Keratinocyte (primary cell): ENCODE measurements around the gene FTH1. TPM values are rescaled to one million over a fixed set of nuclear protein-coding genes. Genes with fewer than 3 reads are reported as not detected.

Source experiments
- DNase-seq: peaks from one replicate; pipeline ENCODE4 v3.0.0-alpha.2; 2011; ENCODE audit warnings: low read depth, missing footprints, low spot score
- FAIRE-seq: peaks from 2 replicates; lab custom pipeline; 2011; peaks lifted over from hg19 to GRCh38; lab: Jason Lieb, UNC
- H2AFZ ChIP-seq: 2 replicates; pipeline ENCODE4 v1.6.0; 2012; ENCODE audit warnings: low read length, control low read depth, inconsistent platforms; ENCODE audit not compliant: control insufficient read depth
- H3K27ac ChIP-seq: 2 replicates; pipeline ENCODE4 v1.5.1; 2011; ENCODE audit warnings: low read length; ENCODE audit not compliant: control insufficient read depth, insufficient read depth
- H3K27me3 ChIP-seq: 3 replicates; pipeline ENCODE4 v1.6.0; 2011; ENCODE audit warnings: low read length; ENCODE audit not compliant: control insufficient read depth, insufficient read depth; ENCODE audit errors: extremely low read depth
- H3K36me3 ChIP-seq, 2 experiments: 2 replicates in 1 of 2; 3 replicates in 1 of 2; pipeline ENCODE4 v1.5.1; 2011; ENCODE audit warnings: low read length in 2 of 2, mild to moderate bottlenecking in 1 of 2; ENCODE audit not compliant: control insufficient read depth in 2 of 2, insufficient read depth in 2 of 2; ENCODE audit errors: extremely low read depth in 1 of 2
- H3K4me1 ChIP-seq: 3 replicates; pipeline ENCODE4 v1.5.1; 2011; ENCODE audit warnings: low read length; ENCODE audit not compliant: control insufficient read depth, insufficient read depth; ENCODE audit errors: extremely low read depth
- H3K4me2 ChIP-seq: 3 replicates; pipeline ENCODE4 v1.6.0; 2011; ENCODE audit warnings: low read depth, low read length; ENCODE audit not compliant: control insufficient read depth, insufficient read depth; ENCODE audit errors: extremely low read depth
- H3K4me3 ChIP-seq, 3 experiments: fragments of 200-600 bp in 1 of 3; sonication (generic) in 1 of 3; 2 replicates in 2 of 3; 3 replicates in 1 of 3; pipeline ENCODE4 v1.5.1; 2011 to 2016; ENCODE audit warnings: low read length in 3 of 3, mild to moderate bottlenecking in 3 of 3, control low read depth in 2 of 3, inconsistent platforms in 1 of 3, low read depth in 1 of 3, mixed read lengths in 1 of 3, mixed run types in 1 of 3, moderate library complexity in 1 of 3; ENCODE audit not compliant: control insufficient read depth in 2 of 3, insufficient read depth in 2 of 3; ENCODE audit errors: extremely low read depth in 1 of 3
- H3K79me2 ChIP-seq: 2 replicates; pipeline ENCODE4 v1.6.0; 2012; ENCODE audit warnings: low read length; ENCODE audit not compliant: control insufficient read depth, insufficient read depth
- H3K9ac ChIP-seq: 3 replicates; pipeline ENCODE4 v1.6.0; 2011; ENCODE audit warnings: low read length; ENCODE audit not compliant: control insufficient read depth, insufficient read depth; ENCODE audit errors: extremely low read depth
- H3K9me1 ChIP-seq: 3 replicates; pipeline ENCODE4 v1.6.0; 2011; ENCODE audit warnings: low read length; ENCODE audit not compliant: control insufficient read depth, insufficient read depth; ENCODE audit errors: extremely low read depth
- H3K9me3 ChIP-seq: 2 replicates; pipeline ENCODE4 v1.5.1; 2012; ENCODE audit warnings: low read depth, low read length; ENCODE audit not compliant: control insufficient read depth
- H4K20me1 ChIP-seq: 3 replicates; pipeline ENCODE4 v1.6.0; 2011; ENCODE audit warnings: low read length; ENCODE audit not compliant: control insufficient read depth, insufficient read depth; ENCODE audit errors: extremely low read depth
- EZH2 ChIP-seq: IDR thresholded peaks from one replicate; pipeline ENCODE4 v1.6.1; 2012; ENCODE audit warnings: inconsistent platforms, mild to moderate bottlenecking, low read length, moderate library complexity
- dilution Hi-C: fragments of 300-500 bp; cut with MboI; formaldehyde crosslinking; loops from one replicate; pipeline ENCODE4 v1.7.0; 2020; ENCODE audit warnings: low sequenced_read_pairs; ENCODE audit not compliant: extremely low pct_ligation_motif_present
- polyA plus RNA-seq, 5 experiments: library from polyadenylated mRNA; depleted of rRNA in 3 of 5; stranded (reverse) in 3 of 5; stranded (forward) in 1 of 5; unstranded in 1 of 5; fragments of >200 nt; gene quantifications; 1 replicate in 1 of 5; 2 replicates in 3 of 5; 3 replicates in 1 of 5; pipeline versions ENCODE4 v1.2.1 to v1.2.3, GENCODE V29; 2011 to 2012; ENCODE audit warnings: missing spikeins in 2 of 5, low read depth in 1 of 5, low replicate concordance in 1 of 5
- TF ChIP-seq, protein P1 (sequence below), 3 experiments: IDR thresholded peaks in 1 of 3; conservative IDR thresholded peaks in 1 of 3; optimal IDR thresholded peaks in 1 of 3; 2 replicates in 2 of 3; 3 replicates in 1 of 3; pipeline versions ENCODE3 to v1.5.1; 2011; ENCODE audit warnings: low read length in 3 of 3, mild to moderate bottlenecking in 3 of 3, moderate library complexity in 2 of 3, control low read depth in 1 of 3, inconsistent platforms in 1 of 3; ENCODE audit not compliant: insufficient read depth in 2 of 3; ENCODE audit errors: extremely low read depth in 1 of 3

FTH1 gene
- polyA plus RNA-seq, 1 donor (not counting 4 experiments of a cell fraction or from before 2014, with no cell fraction given) = 1,058 TPM

- FAIRE-seq (no peak), DNase-seq (no peak)
- Histone ChIP-seq H3K4me1 (no peaks in the 10 kb centered on the region), H3K27me3 (no peaks in the 10 kb centered on the region), H3K4me2 (no peak overlapping the region), H3K36me3 (no peaks in the 10 kb centered on the region), H2AFZ (no peak overlapping the region), H4K20me1 (no peaks in the 10 kb centered on the region), H3K27ac (no peak overlapping the region), H3K9me3 (no peaks in the 10 kb centered on the region), H3K9me1 (no peaks in the 10 kb centered on the region), H3K9ac (no peak overlapping the region), H3K79me2 (no peaks in the 10 kb centered on the region), H3K4me3 (no peak overlapping the region)
- dilution Hi-C loops = no loop called here
- TF ChIP-seq, protein P1, sequence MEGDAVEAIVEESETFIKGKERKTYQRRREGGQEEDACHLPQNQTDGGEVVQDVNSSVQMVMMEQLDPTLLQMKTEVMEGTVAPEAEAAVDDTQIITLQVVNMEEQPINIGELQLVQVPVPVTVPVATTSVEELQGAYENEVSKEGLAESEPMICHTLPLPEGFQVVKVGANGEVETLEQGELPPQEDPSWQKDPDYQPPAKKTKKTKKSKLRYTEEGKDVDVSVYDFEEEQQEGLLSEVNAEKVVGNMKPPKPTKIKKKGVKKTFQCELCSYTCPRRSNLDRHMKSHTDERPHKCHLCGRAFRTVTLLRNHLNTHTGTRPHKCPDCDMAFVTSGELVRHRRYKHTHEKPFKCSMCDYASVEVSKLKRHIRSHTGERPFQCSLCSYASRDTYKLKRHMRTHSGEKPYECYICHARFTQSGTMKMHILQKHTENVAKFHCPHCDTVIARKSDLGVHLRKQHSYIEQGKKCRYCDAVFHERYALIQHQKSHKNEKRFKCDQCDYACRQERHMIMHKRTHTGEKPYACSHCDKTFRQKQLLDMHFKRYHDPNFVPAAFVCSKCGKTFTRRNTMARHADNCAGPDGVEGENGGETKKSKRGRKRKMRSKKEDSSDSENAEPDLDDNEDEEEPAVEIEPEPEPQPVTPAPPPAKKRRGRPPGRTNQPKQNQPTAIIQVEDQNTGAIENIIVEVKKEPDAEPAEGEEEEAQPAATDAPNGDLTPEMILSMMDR (optimal IDR thresholded peaks at IDR 0.05 in 1 of 3, IDR thresholded peaks at IDR 0.05 in 1 of 3, conservative IDR thresholded peaks at IDR 0.05 in 1 of 3; ENCODE audit: extremely low read depth in 1 of 3, insufficient read depth in 2 of 3, low read length in 3 of 3) = no peak
- no peak for TF ChIP-seq EZH2
These were observed 20.5 kb downstream of the FTH1 start for GRCh38 chr11:61946894-61947293.

GRCh38 chr11:61945191-61945590 lies 22.2 kb downstream of the FTH1 start:
- Histone ChIP-seq H3K27me3 (no peaks in the 10 kb centered on the region), H3K79me2 (no peaks in the 10 kb centered on the region), H3K9ac (no peak overlapping the region), H3K9me1 (no peaks in the 10 kb centered on the region), H3K36me3 (no peaks in the 10 kb centered on the region), H3K4me2 (no peak overlapping the region), H3K27ac (no peak overlapping the region), H3K9me3 (no peaks in the 10 kb centered on the region), H2AFZ (no peak overlapping the region), H3K4me3 (no peak overlapping the region), H4K20me1 (no peaks in the 10 kb centered on the region), H3K4me1 (no peaks in the 10 kb centered on the region)
- DNase-seq = no peak
- TF ChIP-seq EZH2 = no peak
- TF ChIP-seq, protein P1 (optimal IDR thresholded peaks at IDR 0.05 in 1 of 3, IDR thresholded peaks at IDR 0.05 in 1 of 3, conservative IDR thresholded peaks at IDR 0.05 in 1 of 3; ENCODE audit: extremely low read depth in 1 of 3, insufficient read depth in 2 of 3, low read length in 3 of 3) = no peak
- no peak for FAIRE-seq
- dilution Hi-C loops = no loop called here
